ENCODE measurements around the gene TSPAN4. TPM values are rescaled to one million over a fixed set of nuclear protein-coding genes. Genes with fewer than 3 reads are reported as not detected.
A peak's percentile ranks its signal among the peaks of the same experiment; 100 is the strongest.

TSPAN4 gene
- total and polyA plus RNA-seq, 3 experiments from 2014 or later = 4.4 to 9.4 (median 8.8) TPM

DNA sequence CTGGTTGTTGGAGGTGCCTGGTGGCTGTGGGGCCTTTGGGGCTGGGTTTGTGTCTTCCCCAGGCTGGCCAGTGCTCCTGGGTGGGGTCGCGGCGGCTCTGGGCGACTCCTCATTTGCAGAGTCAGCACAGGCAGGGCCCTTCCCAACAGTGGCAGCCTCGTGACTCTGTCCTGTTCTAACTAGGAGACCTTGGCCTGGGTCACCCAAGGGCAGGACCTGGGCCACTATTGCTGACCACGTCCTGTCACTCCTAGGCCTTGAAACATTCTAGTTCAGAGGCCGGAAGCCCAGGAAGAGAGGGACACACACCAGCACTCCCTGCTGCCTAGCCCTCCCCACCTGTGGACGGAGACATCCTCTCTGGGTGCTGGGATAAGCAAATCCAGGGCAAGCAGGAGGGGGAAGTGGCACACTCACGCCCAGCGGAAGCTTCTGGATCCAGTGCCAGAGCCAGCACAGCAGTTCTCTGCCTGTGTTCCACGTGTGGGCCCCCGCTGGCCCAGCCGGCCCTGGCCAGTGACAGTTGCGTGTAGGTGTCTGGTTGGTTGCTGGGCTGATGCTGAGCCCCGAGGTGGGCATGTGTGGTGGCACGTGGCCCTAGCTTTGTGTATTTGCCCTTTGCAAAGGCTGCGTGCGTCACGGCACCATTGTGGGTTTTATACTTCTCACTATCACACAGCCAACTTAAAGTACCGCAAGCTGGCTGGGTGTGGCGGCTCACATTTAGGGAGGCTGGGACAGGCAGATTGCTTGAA is 72.3 kb downstream of the TSPAN4 start:
- Mint-ChIP-seq H3K27me3 (no peaks in the 10 kb centered on the region), H3K4me3 (peak overlapping the region in 1 of 7 donors; percentile 40), H3K36me3 (peaks cover 0 to 5% (median 0%) of the 10 kb centered on the region in 3 donors), H3K9me3 (no peaks in the 10 kb centered on the region), H3K27ac (no peak overlapping the region), H3K4me1 (peaks cover 5 to 11% (median 6%) of the 10 kb centered on the region in 3 donors)
- no peak overlapping the region for H3K4me3 ChIP-seq (ENCODE audit: low read length)
- H3K36me3 ChIP-seq (ENCODE audit: insufficient read depth, low read length) = no peaks in the 10 kb centered on the region
- ChIA-PET CTCF (no interaction called here), POLR2A (no interaction called here)
- peaks cover 9% of the 10 kb centered on the region for H3K4me1 ChIP-seq (ENCODE audit: insufficient read depth, low read length)
- no peak overlapping the region for H3K27ac ChIP-seq (ENCODE audit: low read depth, low read length)
- no peaks in the 10 kb centered on the region for H3K9me3 ChIP-seq (ENCODE audit: low read length)
- DNase-seq = no peak
- H3K27me3 ChIP-seq (ENCODE audit: insufficient read depth, low read length, poor library complexity, severe bottlenecking) = no peaks in the 10 kb centered on the region

Other genes starting within 250 kb of the TSPAN4 start
- 10 to 100 TPM; 16.4 to 18.0 TPM for gene IRF7, start 226.9 kb upstream of the TSPAN4 start, total RNA-seq
- gene IRF7, start 226.9 kb upstream of the TSPAN4 start, polyA plus RNA-seq = 38.6 TPM
- not detected for gene CDHR5, start 217.9 kb upstream of the TSPAN4 start, total RNA-seq
- gene CDHR5, start 217.9 kb upstream of the TSPAN4 start, polyA plus RNA-seq = not detected
- not detected for gene SCT, start 215.7 kb upstream of the TSPAN4 start, total RNA-seq
- gene SCT, start 215.7 kb upstream of the TSPAN4 start, polyA plus RNA-seq = not detected
- gene DRD4, start 205.6 kb upstream of the TSPAN4 start, total RNA-seq = under 1 TPM; 0.22 to 0.31 TPM
- gene DRD4, start 205.6 kb upstream of the TSPAN4 start, polyA plus RNA-seq = not detected
- 10 to 100 TPM; 52.1 to 54.6 TPM for gene DEAF1, start 147.6 kb upstream of the TSPAN4 start, total RNA-seq
- 36.3 TPM for gene DEAF1, start 147.6 kb upstream of the TSPAN4 start, polyA plus RNA-seq
- gene TMEM80, start 147.0 kb upstream of the TSPAN4 start, total RNA-seq = 10 to 100 TPM; 10.3 to 13.4 TPM
- 27.8 TPM for gene TMEM80, start 147.0 kb upstream of the TSPAN4 start, polyA plus RNA-seq
- 1 to 10 TPM; 7.0 to 7.8 TPM for gene EPS8L2, start 136.6 kb upstream of the TSPAN4 start, total RNA-seq
- 22.9 TPM for gene EPS8L2, start 136.6 kb upstream of the TSPAN4 start, polyA plus RNA-seq
- 100 to 1,000 TPM; 245 to 246 TPM for gene TALDO1, start 95.4 kb upstream of the TSPAN4 start, total RNA-seq
- 184 TPM for gene TALDO1, start 95.4 kb upstream of the TSPAN4 start, polyA plus RNA-seq
- gene GATD1, start 65.4 kb upstream of the TSPAN4 start, total RNA-seq = 10 to 100 TPM; 53.0 to 56.3 TPM
- gene GATD1, start 65.4 kb upstream of the TSPAN4 start, polyA plus RNA-seq = 12.9 TPM
- 1 to 10 TPM; 2.1 to 2.6 TPM for gene CEND1, start 52.8 kb upstream of the TSPAN4 start, total RNA-seq
- 0.13 TPM for gene CEND1, start 52.8 kb upstream of the TSPAN4 start, polyA plus RNA-seq
- 10 to 100 TPM; 73.6 to 77.0 TPM for gene SLC25A22, start 44.6 kb upstream of the TSPAN4 start, total RNA-seq
- 14.1 TPM for gene SLC25A22, start 44.6 kb upstream of the TSPAN4 start, polyA plus RNA-seq
- 10 to 100 TPM; 30.5 to 34.5 TPM for gene PIDD1, start 37.6 kb upstream of the TSPAN4 start, total RNA-seq
- gene PIDD1, start 37.6 kb upstream of the TSPAN4 start, polyA plus RNA-seq = 4.6 TPM
- gene RPLP2, start 32.9 kb upstream of the TSPAN4 start, total RNA-seq = 1,000 to 10,000 TPM; 2,769 to 2,922 TPM
- 3,158 TPM for gene RPLP2, start 32.9 kb upstream of the TSPAN4 start, polyA plus RNA-seq
- 10 to 100 TPM; 49.8 to 53.0 TPM for gene PNPLA2, start 23.9 kb upstream of the TSPAN4 start, total RNA-seq
- gene PNPLA2, start 23.9 kb upstream of the TSPAN4 start, polyA plus RNA-seq = 41.5 TPM
- gene CRACR2B, start 14.9 kb upstream of the TSPAN4 start, total RNA-seq = 1 to 10 TPM; 2.4 to 3.6 TPM
- not detected for gene CRACR2B, start 14.9 kb upstream of the TSPAN4 start, polyA plus RNA-seq
- gene CD151, start 9.9 kb upstream of the TSPAN4 start, total RNA-seq = 10 to 100 TPM; 61.2 to 65.5 TPM
- 19.6 TPM for gene CD151, start 9.9 kb upstream of the TSPAN4 start, polyA plus RNA-seq
- gene POLR2L, start 323 bp upstream of the TSPAN4 start, total RNA-seq = 100 to 1,000 TPM; 178 to 182 TPM
- gene POLR2L, start 323 bp upstream of the TSPAN4 start, polyA plus RNA-seq = 114 TPM
- gene CHID1, start 68.0 kb downstream of the TSPAN4 start, total RNA-seq = 10 to 100 TPM; 87.2 to 94.1 TPM
- 57.1 TPM for gene CHID1, start 68.0 kb downstream of the TSPAN4 start, polyA plus RNA-seq
- 10 to 100 TPM; 38.8 to 42.8 TPM for gene AP2A2, start 83.0 kb downstream of the TSPAN4 start, total RNA-seq
- gene AP2A2, start 83.0 kb downstream of the TSPAN4 start, polyA plus RNA-seq = 13.9 TPM
- gene MUC6, start 193.9 kb downstream of the TSPAN4 start, total RNA-seq = not detected
- not detected for gene MUC6, start 193.9 kb downstream of the TSPAN4 start, polyA plus RNA-seq
- gene MUC2, start 232.0 kb downstream of the TSPAN4 start, total RNA-seq = not detected
- gene MUC2, start 232.0 kb downstream of the TSPAN4 start, polyA plus RNA-seq = not detected

Measured in CD8-positive, alpha-beta memory T cell (primary cell).